T-helper 22 cell (primary cell): ENCODE measurements around the gene PPP1R18.

Experiments used
- DNase-seq: peaks from one replicate; pipeline ENCODE4 v3.0.0-alpha.2; 2020; ENCODE audit warnings: low read depth

PPP1R18 gene

DNA sequence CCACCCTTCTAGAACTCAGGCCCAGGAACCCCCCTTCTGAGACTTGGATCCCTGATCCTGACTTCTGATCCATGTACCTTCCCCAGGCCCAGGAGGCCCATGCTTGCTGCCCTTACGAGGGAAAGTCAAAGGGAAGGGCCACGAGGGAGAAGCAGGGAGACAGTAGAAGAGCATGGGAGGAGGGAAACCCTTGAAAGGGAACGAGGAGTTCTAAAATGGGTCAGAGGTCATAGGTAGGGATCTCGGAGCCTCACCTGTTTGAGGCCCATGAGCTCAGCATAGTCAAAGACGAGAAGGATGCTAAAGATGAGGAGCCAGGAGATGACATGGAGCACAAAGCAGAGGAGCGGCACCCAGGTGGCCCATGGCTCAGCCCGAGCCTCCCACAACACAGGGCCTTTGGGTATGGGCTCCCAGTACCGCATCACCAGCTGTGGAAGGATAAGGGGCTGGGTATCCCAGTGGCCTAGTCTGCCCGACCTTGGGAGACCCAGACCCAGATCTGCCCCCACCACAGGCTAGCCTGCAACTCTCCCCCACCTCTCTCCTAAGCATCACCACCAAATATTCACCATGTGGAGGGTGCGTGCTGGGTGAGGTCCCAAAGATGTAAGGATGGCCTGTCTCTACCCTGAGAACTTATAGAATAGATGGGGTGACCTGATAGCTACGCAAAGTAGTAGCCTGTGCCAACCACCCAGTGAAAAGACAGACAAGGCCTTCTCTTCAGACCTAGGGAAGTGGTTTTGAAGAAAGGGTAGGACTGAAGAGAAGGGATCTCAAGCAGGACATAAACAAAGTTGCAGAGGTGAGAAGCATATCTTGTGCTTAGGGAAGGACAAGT lies 2.8 kb upstream of the PPP1R18 start:
- no peak for DNase-seq

DNA sequence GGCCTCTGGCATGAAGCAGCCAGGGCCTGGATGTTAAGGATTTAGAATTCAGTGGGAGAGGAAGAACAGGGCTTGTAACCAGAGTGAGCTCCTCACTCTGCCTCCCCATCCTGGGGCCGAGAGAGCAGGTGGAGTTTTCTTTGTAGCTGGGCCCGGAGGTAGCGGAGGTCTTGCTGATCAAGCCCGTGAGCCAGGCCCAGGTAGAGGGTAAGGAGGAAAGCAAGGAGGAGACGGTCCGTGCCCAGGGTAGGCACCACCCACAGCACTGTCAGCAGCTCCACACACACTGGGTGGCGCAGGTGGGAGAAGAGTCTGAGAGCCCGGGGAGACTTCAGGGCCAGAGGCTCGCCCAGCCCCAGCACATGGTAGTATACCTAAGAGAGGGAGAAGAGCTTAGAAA lies 2.1 kb upstream of the PPP1R18 start:
- no peak for DNase-seq

DNA sequence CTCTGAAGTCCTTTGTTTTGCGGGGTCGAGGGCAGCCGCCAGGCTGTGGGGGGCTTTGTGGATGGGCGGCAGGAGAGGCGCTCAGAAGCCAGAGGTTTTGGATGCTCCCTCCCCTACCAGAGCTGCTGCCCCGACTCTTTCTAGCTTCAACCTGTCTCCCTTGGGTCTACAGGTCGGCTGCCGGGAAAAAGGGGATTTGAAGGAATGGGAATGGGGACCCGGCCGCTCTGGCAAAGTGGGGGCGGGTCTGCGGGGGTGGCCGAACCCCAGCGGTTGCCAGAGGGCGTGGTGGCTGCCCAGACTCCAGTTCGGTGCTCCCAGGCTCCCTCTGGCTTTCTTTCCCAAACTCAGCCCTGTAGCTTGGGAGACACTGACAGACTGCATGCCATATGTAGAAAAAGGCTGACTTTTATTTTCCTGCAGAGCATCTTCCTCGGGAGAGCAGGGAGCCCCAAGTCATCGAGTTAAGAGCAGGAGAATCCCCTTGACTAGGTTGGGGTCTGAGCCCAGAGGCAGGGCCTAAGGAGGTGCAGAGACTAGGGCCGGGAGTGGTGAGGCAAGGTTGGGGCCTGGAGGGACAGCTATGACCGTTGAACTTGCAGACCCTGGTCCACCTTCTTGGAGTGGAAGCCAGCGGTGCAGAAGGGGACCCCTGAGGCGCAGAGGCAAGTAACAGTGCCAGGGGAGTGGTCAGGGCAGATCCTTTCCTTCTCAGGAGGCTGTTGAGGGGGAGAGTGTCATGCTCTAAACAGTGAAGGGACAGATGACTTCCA lies 1.4 kb upstream of the PPP1R18 start:
- DNase-seq = no peak

DNA sequence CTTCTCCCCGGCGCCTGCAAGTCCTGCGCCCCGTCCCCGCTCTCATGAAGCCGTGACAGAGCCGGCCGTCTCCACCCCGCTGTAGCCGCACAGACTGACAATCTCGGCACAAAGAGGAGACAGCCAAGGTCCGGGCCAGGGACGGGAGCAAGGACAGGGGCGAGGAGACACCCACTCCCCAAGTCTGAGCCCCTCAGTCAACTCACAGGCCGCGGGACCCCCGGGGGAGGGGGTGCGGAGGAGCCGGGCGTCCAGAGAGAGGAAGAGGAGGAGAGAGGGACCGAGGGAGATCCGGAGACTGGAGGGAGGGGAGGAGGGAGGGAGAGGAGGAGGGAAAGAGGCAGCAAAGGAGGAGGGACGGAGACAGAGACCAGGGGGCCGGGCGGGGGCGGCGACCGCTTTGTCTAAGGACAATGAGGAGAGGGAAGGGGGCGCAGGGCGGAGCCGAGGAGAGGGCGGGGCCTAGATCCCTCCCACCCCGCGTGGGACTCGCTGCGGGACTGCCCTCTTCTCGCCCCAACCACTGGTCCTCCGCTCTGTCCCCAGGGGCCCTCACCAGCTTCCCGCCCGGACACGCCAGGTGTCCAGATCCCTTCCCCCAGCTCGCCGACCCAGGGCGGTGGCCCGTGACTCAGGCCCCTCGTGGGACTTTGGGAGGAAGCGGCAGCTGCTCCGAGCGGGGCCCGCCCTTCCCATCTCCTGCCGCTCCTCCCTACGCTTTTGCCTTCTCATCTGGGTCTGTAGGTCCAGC lies 638 bp upstream of the PPP1R18 start:
- DNase-seq = peak; percentile 76

DNA sequence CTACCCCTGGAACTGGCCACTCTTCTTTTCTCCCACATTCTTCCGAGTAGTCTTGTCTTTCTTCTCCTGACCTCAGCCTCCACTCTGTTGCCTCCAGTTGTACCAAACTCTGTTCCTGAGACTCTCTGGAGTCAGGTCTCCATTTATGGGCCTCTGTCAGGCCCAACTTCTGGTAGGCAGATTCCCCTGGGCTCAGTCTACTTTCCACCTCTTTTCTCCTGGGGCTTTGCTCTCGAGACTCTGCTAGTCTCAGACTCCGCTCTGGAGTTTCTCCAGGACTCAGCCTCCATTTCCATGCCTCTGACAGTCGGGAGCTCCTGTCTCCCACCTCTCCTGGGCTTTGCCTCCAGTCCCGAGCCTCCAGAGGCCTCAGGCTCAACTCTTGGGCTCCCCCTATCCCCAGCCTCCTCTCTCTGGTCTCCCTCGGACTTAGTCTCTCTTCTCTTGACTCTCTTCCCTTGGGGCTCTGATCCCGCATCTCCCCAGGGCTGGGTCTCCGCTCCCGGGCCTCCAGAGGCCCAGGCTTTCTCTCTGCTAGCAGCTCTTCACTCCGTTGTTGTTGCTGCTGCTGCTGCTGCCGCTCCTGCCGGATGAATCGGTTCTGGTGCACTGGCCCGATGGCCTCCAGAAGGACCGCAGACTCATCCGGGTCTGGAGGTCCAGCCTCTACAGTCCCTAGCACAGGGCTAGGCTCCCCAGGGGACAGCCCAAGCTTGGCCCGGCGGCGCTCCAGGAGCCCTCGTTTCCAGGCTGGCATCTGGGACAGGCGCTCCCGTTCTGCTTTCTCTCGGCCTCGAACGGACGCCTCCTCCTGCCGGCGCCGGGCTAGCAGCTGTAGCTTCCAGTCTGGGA lies 1.1 kb downstream of the PPP1R18 start:
- no peak for DNase-seq

DNA sequence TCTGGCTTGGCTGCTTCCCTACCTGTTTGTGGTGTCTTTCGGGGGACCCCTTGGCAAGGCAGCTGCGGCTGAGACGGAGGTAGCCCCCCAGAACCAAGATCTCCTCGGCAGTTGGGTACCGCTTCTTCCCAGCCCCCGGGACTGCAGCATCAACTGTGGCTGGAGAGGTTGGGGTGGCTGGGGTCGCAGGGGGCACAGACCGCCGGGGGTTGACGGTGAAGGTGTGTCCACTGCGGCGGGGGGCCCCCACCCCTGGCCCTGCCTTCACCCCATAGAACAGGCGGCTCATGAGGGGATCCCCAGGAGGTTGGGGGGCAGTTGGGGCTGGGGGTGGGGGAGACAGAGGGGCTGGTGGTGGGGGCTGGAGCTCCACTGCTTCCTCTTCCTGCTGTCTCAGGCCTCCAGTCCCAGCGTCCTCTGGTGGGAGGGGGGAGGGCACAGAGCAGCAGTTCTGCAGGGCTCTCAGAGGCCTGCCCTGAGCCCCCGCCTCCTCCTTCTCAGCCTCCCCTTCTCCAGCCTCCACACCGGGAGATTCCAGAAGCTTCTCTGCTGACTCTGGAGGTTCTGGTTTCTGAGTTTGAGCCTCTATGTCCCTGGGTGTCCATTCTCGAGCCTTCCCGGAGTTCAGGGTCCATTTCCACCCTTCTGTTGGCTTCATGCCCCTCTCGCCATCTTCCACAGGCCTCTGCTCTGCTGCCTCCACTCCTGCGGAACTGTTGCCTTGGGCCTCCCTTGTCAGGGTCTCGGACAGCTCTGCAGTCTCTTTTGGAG lies 1.9 kb downstream of the PPP1R18 start:
- DNase-seq = peak; percentile 31

DNA sequence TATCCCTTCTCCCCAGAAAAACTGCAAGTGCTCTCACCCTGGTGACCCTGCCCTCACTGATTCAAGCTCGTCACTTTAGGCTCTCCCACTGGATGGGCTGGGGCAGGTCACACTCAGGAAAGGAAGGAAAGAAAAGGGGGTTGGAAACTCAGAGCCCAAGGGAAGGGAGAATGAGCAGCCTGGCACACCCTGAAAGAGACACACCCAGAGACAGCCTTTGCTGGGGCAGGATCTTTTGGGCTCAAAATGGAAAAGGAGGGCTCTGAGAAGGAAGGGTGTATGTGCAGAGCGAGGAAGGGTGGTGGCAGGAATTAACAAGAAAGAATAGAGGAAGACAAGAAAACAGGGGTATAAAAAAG lies 2.5 kb downstream of the PPP1R18 start:
- DNase-seq = no peak

DNA sequence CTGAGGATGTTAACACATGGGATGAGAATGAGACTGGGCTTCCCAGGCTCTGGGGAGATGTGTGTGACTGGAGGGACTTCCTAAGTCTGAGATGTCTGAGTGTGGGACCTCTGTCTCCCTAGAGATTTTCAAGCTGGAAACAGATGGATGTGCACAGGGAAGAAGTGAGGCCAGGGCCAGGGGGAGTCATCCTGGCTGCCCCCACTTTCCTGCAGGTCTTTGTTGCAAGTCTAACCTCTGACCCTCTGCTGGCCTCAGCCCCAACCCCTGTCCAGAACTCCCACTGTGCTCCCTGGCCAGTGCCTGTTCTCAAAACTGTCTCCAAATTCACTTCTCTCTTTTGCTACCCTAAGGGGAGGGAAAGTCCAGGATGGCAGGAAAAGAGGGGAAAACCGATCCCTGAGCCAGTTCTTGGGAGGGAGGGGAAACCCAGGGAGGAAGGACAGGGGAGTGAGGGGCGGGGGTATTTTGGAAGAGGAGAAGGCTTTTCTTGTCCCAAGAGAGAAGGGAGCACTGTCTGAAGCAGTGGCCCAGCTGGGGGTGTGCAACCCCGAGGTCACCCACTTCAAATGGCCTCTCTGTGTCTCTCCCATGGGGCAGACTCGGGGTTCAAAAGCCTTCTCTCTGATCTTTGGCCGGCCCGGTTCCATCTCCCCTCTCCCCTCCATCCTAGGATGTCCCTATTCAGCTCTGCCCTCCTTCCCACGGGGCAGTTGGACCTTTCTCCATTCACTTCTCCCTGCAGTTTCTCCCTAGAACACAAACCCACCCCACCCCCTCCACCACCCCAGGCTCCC lies 3.1 kb downstream of the PPP1R18 start:
- DNase-seq = no peak

DNA sequence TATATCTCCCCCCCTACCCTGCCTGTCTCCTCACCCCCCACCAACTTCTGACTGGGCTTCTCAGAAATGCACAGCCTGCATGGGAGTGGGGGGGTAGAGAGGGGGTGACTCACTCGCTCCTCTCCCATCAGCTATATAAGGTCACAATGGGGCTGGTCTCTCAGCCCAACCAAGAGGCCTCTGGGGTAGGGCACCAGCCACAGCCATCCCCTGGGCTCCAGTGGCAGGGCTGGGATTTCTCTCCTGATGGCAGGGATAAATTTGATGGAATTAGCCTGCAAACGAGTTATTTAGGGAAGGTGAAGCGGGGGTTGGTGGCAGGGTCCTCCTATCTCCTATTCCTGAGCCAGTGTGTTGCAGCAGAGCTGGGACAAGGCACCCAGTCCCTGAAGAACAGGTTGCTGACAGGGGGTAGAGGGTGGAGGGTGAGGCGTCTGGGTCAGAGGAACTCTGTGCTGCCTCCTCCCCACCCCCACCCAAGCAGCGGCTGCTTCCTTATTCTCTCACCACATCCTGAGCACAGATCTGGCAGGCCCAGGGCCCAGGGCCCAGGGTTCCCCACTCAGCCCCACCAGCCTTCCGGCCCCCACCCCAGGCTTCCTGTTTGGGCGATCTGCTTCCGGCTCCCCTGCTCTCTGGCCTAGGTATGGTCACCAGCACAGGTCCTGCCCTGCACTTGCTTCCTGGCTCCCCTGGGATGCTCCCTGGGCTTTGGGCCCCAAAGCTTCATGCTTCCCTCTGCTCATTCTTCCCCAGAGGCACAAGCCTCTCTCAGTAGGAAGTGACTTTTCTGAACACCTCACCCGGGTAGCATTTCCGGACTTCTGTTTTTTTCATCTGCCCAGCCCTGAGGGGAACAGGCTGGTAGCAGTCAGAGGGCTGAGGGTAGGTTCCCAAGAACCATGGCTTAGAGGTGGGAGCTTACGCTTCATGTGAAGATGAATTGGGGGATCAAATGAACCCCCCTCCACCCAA lies 4.0 kb downstream of the PPP1R18 start:
- peak; percentile 87 for DNase-seq

DNA sequence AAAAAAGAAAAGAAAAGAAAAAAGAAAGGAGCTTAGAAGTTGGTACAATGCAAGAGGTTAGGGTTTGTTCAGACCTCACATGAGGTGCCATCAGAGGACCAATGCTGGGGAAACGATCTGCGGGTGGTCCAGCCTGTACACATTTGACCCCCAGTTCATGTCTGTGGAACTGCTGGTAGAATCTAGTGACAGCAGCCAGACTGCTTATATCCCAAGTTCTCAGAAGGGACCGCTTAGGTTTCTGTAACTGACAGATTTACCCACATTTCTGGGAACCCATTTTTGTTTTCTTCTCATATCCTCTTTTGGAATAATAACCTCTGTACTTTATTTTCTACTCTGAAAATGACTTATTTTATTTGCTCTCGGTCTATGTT lies 4.7 kb downstream of the PPP1R18 start:
- DNase-seq = no peak

DNA sequence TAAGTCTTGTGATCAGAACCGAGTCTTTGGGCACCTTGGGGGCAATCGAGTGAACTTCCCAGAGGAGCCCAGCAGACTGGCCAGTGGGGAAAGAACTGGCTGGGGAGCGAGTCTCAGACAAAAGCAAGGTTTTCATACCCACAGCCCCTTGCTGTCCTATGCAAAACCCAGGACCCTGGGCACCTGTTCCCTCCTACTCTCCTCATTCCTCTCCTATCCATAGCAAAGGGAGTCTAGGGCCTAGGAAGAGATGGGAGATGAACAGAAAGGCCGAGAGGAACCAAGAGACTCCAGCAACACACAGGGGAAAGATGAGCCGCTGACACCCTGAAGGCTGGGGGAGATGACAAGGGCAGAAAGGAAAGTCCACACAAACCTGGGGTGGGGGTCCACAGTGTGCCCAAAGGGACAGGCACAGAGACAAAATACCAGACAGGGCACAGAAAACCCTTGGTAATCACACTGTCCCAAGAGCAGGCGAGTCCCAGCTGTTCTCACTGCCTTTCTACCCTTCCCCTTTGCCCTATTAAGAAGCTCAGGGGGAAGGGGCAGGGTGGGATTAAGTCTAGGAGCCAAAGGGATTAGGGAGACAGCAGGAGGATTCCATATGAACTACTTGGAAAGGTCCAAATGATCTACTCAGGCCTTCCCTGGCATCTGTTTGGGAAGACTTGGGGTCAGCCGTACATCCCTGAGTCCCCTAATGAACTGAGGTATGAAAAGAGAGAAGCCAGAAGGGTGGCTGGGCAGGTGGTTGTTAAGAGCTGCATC lies 6.5 kb downstream of the PPP1R18 start:
- DNase-seq = no peak

DNA sequence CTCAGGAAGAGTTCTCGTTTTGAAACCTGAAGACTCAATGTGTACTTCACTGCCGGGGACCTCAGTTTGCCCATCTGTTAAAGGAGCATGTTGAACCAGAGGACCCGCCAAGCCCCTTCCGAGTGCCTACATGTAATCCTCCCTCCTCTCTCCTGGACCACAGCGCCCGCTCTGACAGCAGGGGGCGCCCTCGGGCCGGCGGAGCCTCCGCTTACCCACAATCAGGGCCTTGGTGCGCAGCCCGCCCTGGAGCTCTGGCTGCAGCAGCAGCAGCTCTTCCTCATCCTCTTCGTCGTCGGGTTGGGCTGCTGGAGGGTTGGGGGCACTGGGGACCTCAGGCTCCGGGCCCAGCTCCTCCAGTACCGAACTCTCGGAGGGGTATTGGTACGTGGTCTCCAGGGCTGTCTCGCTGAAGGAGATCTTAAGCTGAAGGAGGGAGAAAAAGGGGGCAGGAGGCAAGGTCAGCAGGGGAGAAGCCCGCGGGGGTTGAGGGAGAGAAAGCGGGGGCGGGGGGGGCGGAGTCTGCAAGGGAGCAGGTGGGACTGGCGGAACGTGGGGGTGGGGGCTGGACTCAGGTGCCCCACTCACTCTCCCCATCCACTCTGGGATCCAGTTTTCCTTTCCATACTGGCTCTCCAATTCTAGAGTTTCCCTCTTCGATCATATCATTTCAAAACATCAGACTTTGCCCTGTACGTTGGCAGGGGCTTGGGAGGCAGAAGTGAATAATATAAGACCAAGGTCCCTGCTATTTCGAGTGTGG lies 7.3 kb downstream of the PPP1R18 start:
- DNase-seq = peak; percentile 75

DNA sequence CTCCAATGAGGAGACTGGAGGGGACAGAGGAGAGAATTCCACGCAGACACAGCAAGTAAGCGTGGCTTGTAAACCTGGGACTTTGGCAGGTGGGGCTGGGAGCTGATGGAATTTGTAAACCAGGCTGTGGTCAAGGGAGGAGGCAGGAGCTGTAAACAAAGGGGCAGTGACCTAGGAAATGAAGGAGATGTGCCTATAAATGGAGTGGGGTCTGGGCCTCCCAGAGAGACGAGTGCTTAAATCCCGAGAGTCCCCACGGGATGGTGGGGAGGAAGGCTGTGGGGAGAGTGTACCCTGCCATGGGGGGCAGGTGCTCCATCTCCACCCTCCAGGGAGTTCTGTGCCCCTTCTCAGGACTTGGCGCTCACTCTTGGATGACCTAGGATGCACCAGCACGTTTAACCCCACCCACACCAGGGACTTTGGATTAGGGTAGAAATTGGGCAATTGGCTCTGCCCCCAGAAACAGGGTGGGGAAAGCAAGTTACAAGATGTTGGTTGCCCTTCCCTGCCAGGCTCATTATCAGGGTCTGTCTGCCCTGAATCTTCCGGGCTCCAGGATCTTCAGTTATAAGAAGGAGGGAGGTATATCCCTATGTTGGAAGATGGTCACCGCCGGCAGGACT lies 9.7 kb downstream of the PPP1R18 start:
- DNase-seq = no peak

DNA sequence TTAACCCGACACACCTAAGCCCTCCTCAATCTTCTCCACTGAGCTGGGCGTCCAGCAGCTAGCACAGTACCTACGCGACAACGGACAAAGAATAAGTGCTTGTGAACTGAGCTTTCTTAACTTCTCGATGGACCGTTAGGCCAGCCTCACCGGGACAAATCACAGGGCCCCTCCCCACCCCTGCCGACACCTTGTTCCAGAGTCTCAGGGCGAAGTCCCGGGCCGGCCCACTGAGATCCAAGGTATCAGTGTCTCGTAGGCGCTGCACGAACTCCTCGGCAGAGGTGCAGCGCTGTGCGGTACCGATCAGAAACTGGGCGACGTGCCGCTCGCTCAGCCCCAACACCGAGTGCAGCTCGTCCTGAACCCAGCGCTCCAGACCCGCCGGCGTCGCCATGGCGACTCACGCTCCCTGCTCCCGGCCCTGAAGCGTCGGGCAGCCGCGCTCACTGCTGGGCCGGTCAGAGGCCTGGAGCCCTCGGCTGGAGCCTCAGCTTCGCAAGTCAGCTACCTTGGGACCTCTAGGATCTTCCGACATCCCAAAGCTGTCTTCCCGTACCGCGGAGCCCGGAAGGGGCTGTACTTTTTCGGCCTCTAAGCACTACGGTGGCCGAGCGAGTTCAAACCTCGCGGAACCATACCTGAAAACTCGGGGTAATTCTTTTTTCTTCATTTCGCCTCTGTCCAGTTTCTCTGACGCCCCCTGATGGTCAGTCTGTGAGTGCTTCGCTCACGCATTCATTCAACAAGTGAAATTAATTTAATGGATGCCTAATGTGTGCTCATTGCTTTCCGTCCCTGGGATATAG lies 13.8 kb downstream of the PPP1R18 start, which contains the start of gene DHX16:
Gene DHX16 (minus strand): TSS at position 562 of the 809 bp plus-strand sequence. CDS start 165 bp downstream, at position 397.
- peak; percentile 81 for DNase-seq

DNA sequence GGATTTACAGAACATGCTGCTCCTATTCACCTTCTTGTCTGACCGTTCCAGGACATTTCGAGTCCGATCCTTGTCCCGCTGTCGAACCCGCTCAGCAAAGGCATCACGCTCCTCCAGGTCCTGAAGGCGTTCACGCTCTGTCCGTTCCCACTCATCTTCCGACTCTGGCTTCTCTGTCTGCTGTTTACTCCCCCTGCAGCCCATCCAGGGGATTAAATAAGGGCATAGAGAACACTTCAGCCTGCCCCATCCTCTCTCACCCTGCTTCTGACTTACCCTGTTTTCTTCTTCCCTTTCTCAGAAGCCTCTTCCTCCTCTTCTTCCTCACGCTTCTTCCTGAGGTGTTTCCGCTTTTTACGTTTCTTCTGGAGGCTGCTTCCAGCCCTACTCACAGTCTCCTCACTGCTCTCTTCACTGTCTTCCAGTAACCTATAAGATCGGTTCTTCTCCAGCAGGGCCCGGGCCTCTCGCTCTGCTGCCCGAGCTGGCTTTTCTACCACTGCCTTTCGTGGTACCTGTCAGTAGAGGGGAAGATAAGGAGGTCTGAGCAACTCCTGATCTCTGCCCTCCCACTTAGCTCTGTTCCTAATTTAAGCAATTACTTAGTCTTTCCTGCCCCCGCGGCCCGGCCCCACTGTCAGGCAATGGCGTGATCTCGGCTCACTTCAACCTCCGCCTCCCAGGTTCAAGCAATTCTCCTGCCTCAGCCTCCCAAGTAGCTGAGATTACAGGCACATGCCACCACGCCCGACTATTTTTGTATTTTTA lies 15.5 kb downstream of the PPP1R18 start:
- DNase-seq = no peak
